Measurements from ENCODE around the gene FNDC3A. TPM values are rescaled to one million over a fixed set of nuclear protein-coding genes. Genes with fewer than 3 reads are reported as not detected.

Gene FNDC3A
- total RNA-seq, 2 donors from 2014 or later = 48.2 to 86.3 TPM

DNA sequence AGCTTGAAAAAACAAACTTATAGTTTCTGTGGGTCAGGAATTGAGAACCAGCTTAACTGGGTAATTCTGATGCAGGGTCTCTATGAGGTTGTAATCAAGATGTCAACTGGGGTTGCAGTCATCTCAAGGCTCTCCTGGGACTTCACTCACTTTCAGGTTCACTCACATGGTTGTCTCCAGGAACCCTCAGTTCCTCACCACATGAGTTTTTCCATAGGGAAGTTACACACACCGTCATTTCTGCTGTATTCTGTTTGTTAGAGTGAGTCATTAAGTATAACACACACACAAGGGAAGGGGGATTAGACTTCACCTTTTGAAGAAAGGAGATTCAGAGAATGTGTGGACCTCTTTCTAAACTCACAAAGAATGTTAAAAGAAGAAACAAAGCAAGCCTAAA is 209.6 kb downstream of the FNDC3A start:
- Histone ChIP-seq H3K27ac (no peak overlapping the region), H3K36me3 (peaks cover 15% of the 10 kb centered on the region), H3K27me3 (replicated peaks; ENCODE audit: insufficient read depth) (no peaks in the 10 kb centered on the region), H3K9me3 (no peaks in the 10 kb centered on the region), H3K4me1 (ENCODE audit: control insufficient read depth in 1 of 2, low read depth in 2 of 2) (no peaks in the 10 kb centered on the region), H3K4me3 (no peak overlapping the region)
- TF ChIP-seq, protein P1, sequence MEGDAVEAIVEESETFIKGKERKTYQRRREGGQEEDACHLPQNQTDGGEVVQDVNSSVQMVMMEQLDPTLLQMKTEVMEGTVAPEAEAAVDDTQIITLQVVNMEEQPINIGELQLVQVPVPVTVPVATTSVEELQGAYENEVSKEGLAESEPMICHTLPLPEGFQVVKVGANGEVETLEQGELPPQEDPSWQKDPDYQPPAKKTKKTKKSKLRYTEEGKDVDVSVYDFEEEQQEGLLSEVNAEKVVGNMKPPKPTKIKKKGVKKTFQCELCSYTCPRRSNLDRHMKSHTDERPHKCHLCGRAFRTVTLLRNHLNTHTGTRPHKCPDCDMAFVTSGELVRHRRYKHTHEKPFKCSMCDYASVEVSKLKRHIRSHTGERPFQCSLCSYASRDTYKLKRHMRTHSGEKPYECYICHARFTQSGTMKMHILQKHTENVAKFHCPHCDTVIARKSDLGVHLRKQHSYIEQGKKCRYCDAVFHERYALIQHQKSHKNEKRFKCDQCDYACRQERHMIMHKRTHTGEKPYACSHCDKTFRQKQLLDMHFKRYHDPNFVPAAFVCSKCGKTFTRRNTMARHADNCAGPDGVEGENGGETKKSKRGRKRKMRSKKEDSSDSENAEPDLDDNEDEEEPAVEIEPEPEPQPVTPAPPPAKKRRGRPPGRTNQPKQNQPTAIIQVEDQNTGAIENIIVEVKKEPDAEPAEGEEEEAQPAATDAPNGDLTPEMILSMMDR (IDR thresholded peaks at IDR 0.05) = no peak
- DNase-seq (ENCODE audit: low spot score) = no peak
- no peak for ATAC-seq (ENCODE audit: insufficient number of reproducible peaks, low FRiP score, low read depth)

- Histone ChIP-seq H3K4me3 (no peak overlapping the region), H3K27ac (no peak overlapping the region), H3K36me3 (peaks cover 47% of the 10 kb centered on the region), H3K27me3 (replicated peaks; ENCODE audit: insufficient read depth) (no peaks in the 10 kb centered on the region), H3K9me3 (no peaks in the 10 kb centered on the region), H3K4me1 (ENCODE audit: control insufficient read depth in 1 of 2, low read depth in 2 of 2) (no peaks in the 10 kb centered on the region)
- ATAC-seq (ENCODE audit: insufficient number of reproducible peaks, low FRiP score, low read depth) (no peak), DNase-seq (ENCODE audit: low spot score) (no peak)
- TF ChIP-seq, protein P1 (IDR thresholded peaks at IDR 0.05) = no peak
Measured at GRCh38 chr13:49190901-49191300, 215.2 kb downstream of the FNDC3A start.

DNA sequence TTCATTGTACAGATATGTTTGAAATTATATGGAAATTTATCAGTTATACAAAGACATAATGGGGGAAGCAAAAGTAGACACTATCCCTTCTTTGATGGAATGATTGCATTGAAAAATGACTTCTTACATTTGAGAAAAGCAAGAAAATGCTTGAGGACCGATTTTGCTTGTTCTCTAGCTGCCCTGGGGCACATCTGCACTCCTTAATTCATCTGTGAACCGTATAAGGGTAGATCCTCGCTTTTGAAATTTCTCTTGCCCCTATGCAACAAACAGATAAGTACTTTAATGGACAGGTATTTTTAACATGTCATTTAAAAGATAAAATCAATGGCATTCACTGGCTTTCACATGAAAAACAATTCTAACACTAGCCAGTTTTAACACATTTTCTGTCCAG is 230.9 kb downstream of the FNDC3A start:
- Histone ChIP-seq H3K27me3 (replicated peaks; ENCODE audit: insufficient read depth) (no peaks in the 10 kb centered on the region), H3K4me1 (ENCODE audit: control insufficient read depth in 1 of 2, low read depth in 2 of 2) (no peaks in the 10 kb centered on the region), H3K9me3 (no peaks in the 10 kb centered on the region), H3K27ac (no peak overlapping the region), H3K4me3 (no peak overlapping the region), H3K36me3 (peaks cover 10% of the 10 kb centered on the region)
- ATAC-seq (ENCODE audit: insufficient number of reproducible peaks, low FRiP score, low read depth) = no peak
- TF ChIP-seq, protein P1 (IDR thresholded peaks at IDR 0.05) = no peak
- no peak for DNase-seq (ENCODE audit: low spot score)

DNA sequence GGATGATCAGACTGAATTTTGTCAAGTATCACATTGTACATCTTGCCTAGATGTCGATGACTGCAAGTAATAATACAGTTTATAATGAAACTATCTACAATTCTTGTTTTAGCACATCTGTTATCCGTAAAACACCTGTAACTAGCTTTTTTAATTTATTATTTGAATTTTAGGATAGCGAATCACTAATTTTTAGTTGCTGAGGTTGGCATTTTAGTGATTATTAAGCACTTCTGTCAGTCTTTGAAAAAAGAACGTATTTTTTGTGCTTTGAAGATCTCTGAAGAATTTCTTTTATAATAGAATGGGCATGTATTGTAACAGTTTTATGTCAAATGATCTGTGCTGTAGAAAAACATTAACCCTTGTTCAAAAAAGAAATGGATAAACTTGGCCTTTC is 232.9 kb downstream of the FNDC3A start:
- no peaks in the 10 kb centered on the region for H3K9me3 ChIP-seq
- ATAC-seq (ENCODE audit: insufficient number of reproducible peaks, low FRiP score, low read depth) = no peak
- TF ChIP-seq, protein P1 (IDR thresholded peaks at IDR 0.05) = no peak
- no peaks in the 10 kb centered on the region for H3K4me1 ChIP-seq (ENCODE audit: control insufficient read depth in 1 of 2, low read depth in 2 of 2)
- no peak for DNase-seq (ENCODE audit: low spot score)
- no peak overlapping the region for H3K27ac ChIP-seq
- peaks cover 7% of the 10 kb centered on the region for H3K36me3 ChIP-seq
- no peaks in the 10 kb centered on the region for H3K27me3 ChIP-seq (replicated peaks; ENCODE audit: insufficient read depth)
- no peak overlapping the region for H3K4me3 ChIP-seq

- ATAC-seq (ENCODE audit: insufficient number of reproducible peaks, low FRiP score, low read depth) = no peak
- Histone ChIP-seq H3K9me3 (no peaks in the 10 kb centered on the region), H3K36me3 (peaks cover 6% of the 10 kb centered on the region), H3K4me3 (no peak overlapping the region), H3K27me3 (replicated peaks; ENCODE audit: insufficient read depth) (no peaks in the 10 kb centered on the region), H3K27ac (no peak overlapping the region), H3K4me1 (ENCODE audit: control insufficient read depth in 1 of 2, low read depth in 2 of 2) (no peaks in the 10 kb centered on the region)
- no peak for DNase-seq (ENCODE audit: low spot score)
- TF ChIP-seq, protein P1 (IDR thresholded peaks at IDR 0.05) = no peak
Measured at GRCh38 chr13:49210114-49210513, 234.4 kb downstream of the FNDC3A start.
